HK-2 (cell line): Measurements from ENCODE around the gene METTL21C.

Source experiments
- DNase-seq: peaks from one replicate; pipeline ENCODE4 v3.0.0-alpha.2; 2018; ENCODE audit not compliant: unreplicated experiment

Gene METTL21C

DNA sequence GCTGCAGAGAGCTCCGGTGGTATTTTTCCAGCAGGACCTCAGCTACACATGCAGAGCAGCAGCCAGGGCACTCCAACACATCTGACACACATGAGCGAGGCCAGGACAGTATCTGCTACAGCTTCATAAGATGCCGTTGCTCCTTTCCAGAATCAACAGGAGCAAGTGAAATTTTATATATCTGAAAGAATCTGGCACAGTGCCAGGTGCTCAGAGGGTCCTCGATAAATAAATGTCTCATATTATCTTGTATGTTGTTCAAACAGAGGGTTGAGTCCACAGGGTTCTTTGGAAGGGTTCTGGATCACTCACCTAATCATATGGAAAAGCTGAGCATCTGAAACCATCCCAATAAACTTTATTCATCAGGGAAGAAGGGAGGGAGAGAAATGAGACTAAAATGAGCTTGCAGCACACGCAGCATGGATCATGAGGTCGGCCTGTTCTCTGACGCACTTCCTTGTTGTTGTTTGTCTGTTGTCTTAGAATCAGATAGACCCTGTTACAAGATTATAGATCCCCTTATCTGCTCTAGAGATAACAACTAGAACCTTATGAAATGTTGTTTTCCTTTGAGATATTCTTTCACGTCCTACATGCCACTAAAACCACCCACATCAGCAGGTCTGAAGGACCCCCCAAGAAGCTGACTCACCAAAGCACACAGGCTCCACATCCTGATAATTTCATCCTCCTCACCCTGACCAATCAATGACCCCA is 3.2 kb upstream of the METTL21C start:
- no peak for DNase-seq

DNA sequence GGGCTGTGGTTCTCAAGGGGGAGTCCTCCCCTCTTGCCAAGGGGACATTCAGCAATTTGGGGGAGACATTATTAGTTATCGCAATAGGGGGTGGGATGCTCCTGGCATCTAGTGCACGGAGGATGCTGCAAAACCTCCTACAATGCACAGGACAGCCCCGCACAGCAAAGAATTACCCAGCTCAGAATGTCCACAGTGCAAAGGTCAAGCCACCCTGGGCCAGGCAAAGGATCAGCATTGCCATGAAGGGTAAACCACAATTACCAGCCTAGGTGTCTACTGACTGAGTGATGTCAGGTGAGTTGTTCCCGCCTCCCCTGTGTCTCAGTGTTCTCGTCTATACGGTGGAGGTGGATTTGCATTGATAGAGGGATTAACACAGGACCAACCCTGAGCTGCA is 2.4 kb upstream of the METTL21C start:
- DNase-seq, result no peak

DNA sequence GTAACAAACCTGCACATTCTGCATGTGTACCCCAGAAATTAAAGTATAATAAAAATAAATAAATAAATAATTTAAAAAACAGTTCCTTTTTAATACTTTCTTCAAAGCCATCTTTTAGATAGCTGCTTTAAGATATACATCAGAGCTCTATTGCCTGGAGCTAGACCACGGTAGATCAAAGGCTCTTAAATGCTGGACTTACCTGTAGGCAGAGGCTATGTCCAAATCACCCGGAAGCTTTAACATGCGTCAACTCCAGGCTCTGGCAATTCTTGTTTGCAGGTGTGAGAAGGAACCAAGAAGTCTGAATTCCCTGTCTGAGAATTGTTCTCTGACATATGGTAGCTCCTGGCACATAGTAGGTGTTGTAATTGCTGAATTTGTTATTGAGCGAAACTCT is 1.6 kb upstream of the METTL21C start:
- no peak for DNase-seq

DNA sequence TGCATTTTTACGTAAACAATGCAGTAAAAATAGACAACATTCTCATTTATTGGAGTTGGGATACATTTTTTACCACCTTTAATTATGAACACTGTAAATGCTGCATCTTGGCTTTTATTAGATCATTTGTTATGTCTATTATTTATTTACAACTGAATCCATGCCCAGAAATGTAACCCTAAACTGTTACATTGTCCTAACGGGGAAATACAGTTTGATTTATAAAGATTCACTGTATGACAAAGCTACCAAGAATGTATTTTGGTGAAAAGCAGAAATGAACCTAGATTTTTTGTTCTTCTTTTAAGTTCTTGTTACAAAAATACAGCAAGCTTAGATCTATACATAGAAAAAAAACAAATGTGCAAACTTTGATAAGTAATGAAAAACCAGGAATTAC is 1.1 kb downstream of the METTL21C start:
- no peak for DNase-seq

DNA sequence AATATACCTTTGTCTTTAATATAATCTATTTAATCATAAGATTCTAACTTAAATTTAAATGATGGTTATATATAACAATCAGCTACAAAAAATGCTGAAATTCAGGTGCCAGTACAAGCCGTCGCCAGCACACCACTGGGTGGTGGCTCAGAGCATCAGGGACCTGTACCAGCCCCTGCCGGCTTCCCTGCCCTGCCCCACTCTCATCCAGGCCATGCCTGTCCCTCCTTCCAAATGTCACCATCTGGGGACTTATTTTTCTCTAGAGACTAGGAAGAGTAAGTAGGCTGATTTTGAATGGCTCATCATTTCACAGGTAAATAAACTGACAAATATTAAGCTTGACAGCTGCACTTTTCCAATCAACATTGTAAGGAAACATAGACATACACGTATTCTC is 1.6 kb downstream of the METTL21C start:
- DNase-seq, result no peak

DNA sequence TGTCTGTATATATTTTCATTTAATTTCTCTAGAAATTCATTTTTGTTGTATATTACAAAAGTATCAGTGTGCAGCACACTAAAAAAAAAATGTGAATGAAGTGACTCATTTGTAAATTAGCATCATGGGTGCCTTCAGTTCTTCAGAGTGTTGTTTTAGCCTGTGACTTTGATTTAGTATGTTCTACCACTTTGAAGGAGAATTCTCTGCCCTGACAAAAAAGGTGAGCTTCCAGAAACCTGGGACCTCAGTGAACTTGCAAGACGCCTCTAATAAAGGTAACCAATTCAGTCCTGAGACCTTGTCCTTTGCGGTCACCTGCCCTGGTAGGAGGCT is 2.4 kb downstream of the METTL21C start:
- DNase-seq, result no peak

DNA sequence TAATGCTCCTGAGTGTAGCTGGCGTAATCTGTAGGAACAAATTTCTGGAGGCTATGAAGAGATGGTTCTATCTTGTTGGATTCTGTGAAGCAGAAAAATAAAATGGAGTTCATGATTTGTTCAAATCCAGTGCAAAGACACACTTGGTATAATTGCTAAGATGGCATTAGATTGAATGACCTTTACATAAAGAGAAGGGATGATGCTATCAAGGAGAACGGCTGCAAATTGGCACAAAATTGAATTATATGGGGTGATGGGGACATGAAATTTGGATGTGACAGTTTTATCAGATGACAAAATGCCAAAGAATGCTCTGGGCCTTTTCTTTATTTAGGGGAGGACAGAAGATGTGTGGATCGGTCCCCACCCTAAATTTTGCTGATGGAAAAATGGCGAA is 4.0 kb downstream of the METTL21C start:
- no peak for DNase-seq

DNA sequence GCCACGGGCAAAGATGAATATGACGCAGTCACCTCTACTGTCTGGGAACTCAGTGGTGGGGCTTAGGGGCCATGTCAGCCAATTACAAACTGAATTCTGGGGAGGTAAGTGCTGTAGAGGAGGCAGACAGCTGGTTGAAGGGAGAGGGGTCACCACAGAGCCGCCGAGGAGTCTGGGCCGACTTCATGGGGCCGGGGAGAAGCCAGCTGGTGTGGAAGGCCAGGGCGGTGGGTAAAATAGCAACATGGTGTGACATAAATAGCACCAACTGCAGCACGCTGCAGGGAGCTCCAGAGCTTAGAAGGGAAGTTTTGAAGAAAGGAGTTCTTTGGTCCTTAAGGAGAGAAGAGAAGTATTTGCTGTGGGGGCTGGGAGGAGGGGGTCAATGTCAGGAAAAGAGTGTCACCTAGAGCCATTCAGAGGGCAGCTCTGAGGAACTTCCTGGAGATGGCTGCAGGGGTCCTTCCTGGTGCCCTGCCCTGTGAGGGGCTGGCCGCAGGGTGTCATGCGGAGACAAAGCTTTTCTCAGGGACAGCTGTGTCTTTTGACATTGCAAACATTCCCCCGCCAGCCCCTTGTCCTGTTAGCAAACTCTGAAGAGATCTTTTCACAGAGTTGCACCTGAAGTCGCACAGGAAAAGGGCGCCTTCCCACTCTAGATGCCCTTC is 6.4 kb downstream of the METTL21C start:
- no peak for DNase-seq

DNA sequence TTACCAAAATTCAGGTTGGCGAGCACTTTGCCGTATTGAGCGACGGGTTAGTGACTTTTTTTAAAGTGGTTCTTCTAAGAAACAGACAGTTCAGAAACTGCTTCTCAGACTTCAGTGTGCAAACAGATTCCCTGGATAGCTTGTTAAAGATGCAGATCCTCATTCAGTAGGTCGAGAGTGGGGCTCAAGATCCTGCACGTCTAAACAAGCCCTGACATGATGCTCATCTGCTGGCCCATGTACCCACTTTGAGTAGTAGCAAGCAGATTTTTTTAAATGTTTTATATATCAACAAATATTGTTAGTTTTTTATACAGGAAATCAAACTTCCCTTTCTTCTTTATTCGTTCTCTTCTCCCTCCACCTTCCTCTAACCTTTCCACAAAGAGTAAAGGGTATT is 7.3 kb downstream of the METTL21C start:
- no peak for DNase-seq

DNA sequence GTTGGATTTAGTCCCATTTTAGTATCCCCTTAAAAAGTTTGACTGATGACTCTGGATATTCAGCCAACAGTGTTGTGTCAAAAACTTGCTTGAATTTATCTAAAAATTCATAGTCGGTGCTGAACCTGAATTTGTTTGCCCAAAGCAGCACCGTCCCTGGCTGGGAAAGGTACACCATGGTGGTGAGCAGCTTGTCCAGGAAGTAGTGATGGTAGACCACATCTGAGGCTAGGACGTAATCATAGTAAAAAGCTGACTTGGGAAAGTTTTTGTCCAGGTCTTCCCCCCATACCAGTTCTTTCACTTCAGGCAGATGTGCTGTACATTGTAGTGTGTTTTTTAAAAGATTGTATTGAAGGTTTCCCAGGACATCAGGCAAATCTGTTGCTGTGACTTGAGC is 8.8 kb downstream of the METTL21C start:
- DNase-seq, result no peak

DNA sequence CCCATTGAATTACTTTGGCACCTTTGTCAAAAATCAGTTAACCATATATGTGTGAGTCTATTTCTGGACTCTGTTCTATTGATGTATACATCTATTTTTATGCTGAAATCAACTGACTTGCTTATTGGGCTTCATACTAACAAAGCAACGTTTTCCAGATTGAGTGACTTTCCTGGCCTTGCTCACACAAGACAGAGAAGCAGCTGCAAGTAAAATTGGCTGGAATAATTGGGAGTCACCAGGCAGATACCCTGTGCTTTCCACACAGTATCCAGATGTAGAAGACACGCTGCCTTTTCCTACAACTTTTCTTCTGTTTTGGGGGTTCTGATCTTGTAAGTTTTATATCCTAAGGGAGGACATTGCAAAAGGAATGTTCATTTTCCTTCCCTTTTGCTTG is 11.2 kb downstream of the METTL21C start:
- DNase-seq, result no peak

DNA sequence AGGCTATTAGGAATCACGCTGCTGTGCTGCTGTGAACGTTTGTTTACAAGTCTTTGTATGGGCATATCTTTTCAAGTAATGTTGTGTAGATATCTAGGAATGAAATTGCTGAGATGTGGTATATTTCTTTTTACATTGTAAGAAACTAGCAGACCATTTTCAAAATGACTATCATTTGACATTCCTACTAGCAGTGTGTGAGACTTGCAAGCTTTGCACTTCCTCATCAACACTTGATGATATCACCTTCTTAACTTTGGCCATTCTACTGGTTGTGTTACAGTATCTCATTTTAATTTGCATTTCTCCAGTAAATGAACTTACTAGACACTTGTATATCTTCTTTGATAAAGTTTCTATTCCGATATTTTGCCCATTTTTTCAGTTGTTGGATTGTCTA is 12.1 kb downstream of the METTL21C start:
- no peak for DNase-seq

DNA sequence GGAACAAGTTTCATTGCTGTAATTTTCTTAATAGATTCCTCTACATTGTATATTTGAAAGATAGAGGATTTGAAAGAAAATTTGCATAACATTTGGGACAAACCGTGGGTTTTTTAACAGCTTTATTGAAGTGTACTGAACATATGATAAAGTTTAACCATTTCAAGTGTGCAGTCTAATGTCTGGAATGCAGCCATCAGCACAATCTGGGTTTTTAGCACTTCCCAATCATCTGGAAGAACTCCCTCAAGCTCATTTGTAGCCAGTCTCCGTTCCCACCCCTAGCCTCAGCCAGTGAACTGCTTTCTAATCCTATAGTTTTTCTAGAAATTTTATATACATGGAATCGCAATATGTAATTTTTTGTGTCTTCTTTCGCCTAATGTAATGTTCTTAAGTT is 12.6 kb downstream of the METTL21C start:
- DNase-seq, result no peak

DNA sequence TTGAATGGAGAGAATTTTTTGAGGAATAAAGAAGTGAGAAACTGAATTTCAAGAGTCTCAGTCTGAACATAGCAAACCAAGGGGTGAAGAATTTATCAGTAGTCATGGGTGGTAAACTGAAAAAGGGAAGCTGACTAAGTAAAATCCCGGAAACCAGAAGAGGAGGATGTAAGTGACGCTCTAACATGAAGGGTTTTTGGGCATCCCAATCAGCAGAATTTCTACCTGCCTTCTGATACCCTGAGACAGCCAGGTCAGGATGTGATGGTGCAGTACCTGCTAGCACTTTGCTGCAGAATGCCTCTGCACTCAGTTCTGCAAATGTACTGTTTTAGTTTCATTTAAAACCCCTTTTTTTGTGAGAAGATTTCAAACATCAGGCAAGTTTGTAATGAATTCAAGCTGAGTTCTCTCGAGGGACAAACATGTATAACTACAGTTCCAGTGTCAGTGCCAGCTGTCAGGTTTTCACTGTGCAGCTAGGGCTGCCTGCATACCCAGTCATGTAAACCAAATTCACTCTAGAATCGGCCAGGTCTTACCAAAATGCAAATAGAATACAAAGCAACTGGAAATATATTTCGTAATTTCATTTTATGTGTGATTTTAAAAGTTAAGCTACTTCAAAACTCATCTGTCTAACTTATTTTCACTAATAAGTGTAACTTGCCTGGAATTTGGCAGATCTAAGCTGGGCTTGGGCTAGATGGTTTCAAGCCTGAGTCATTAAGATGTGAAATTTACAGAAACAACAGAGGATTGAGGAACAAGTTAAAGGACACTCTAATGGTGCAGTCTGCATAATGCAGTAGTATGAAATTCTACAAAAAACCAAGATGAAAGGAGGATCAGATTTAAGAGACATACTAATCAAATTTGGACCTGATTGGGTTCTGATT is 13.8 kb downstream of the METTL21C start:
- no peak for DNase-seq

DNA sequence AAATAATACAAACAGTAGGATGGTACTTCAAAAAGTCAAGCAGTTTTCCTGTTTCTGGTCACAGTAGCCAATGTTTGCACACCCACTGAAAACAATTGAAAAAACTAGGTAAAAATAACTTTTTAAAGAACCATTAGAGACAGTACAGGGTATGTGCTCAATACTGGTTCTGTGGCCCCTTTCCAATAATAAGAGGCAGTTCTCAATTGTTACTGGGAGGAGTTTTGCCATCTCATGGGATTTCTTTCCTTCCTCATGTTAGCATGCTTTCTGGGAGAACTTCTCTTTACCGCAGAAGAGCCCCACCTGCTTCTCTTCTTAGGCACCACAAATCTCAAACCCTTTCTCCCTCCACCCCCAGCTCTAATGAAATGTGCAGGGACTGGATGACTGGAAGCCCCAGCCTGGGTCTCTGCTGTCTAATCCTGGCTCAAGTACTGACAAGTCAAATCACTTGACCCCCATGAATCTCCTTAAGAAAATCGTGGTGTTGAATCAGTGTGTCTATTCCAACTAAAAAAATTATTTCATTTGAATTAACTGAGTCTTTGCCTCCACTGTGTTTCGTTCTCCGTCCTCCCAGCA is 14.6 kb downstream of the METTL21C start:
- DNase-seq, result no peak

DNA sequence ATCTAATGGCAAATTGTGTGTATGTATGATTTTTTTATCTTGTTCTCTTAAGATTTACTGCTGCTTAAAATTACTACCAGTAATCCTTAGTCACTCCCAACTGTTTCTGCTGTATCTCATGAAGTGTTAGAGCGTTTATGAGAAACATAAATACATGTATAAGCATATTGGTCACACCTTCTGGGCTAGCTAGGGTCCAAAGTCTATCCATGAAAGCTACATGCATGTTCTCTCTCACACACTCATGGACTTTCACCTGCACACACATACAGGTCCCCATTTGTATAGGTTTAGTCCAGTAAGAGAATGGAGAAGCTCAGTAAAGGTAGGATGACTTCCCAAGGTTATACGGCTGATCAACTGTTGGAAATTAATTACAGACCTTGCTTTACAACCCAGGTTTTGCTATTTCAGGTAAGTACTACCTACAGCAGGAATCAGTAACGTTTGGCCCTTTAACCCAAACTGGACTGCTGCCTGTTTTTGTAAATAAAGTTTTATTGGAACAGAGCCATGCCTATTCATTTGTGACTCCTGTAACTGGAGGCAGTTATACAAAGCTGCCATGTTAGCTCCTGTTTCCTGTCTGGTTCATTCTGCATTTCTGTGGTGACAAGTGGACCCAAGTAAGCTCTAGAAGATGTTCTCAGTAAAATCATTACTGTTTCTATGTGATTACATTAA is 15.3 kb downstream of the METTL21C start:
- DNase-seq, result no peak

DNA sequence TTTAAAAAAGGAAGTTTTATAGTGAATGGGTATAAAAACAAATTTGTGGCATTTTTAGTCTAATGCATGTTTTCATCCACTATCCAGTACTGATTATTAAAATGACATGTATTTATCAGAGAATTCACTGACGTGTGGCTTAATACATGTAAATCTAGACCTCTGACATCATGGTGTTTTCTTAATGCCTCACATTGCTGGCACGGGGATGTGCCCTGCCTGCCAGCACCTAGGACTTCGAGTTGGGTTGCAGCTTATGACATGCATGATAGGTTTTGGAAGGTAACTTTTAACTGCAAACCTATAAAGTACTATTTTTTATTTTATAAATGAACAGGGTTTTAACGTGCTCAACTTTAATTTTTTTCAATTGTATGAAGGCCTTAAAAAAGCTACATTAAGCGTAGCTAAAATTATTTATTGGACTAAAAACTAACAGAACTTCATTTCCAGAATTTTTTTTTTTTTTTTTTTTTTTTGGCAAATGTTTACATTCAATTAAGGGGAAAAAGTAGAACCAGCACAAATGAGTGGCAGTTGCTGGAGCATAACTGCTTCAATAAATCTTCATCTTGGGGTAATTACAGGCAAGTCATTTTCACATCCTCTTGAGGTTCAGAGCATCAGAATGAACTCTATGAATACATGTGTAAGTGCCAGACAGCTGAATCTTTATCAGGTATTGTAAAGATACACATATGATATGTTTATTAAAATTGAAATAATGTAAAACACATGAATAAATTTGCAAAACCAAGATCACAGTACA is 16.3 kb downstream of the METTL21C start:
- no peak for DNase-seq

DNA sequence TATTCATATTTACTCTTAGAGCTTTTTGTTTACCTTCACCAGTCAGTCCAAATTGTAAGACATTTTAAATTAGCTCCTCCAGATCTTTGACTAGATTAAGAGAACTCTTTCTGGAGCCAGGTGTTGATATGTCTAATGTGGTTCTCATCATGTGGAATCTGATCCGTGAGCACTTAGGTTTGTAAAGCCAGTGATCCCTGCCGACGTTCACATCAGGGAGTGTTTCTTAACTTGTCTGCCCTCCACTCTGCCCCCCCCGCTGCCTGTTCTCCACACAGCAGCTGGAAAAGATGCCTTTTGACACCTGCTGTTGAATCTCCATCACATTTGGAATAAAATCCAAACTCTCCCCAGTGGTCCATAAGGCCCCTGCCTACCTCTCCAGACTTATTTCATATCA is 17.7 kb downstream of the METTL21C start:
- no peak for DNase-seq

DNA sequence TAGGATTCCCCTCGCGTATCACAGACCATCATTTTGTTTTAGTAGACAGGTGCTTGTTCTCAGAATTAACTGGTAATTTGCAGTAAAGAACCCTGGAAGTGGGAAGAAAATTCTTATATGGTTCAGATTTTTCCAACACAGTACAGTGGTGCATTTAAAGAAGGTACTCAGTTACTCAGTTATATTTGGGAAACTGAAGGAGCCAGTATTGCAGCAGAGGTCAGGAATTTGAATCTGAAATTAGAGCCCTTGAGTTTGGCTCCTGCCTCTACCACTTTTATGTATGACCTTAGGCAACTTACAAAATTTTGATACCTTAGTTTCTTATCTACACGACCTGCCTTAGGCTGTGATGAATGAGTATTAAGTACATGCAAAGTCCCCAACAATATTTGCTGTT is 19.7 kb downstream of the METTL21C start:
- no peak for DNase-seq

DNA sequence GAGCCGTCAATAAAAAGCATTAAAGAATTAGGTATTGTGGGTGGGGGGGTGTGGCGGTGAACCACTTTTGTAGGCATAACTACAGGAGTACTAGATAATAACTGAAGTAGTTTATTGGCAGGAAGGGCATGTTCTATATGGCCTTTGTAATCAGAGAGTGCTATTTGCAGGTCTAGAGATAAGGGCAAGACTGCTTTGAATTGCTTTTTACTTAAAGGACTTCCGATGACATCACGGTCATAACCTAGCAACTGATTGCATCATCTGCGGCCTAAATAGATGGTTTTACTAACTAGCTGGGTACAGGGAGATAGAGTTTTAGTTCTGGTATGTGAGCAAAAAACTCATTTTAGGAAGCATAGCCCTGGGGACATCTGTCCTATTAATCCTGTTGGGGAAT is 24.7 kb downstream of the METTL21C start:
- DNase-seq, result no peak

DNA sequence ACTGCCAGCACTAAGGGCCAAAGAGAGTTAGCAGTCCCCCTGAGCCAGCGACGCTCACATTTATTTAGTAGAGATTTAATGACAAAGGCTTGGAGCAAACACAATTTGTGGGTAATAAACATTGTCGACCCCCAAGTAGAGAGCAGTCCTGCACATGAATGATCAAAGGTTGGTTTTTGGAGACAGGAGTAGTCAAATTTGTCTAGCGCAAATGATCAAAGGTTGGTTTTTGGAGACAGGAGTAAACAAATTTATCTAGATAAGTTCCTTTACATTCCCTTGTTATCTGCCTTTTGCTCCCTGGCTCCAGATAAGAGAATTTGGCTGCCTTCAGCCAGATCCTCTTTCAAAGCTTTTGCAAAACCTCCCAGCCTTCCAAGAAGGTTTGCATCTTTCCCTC is 26.9 kb downstream of the METTL21C start:
- no peak for DNase-seq
